IMR-90 (cell line): ENCODE data around the gene CAND2. TPM values are rescaled to one million over a fixed set of nuclear protein-coding genes. Genes with fewer than 3 reads are reported as not detected.

Experiments
- ATAC-seq: fragments of 200-7000 bp; cut with Tn5 transposase; 2 replicates; pipeline ENCODE4 v1.9.1; 2020; ENCODE audit warnings: low read depth, mild to moderate bottlenecking, moderate library complexity
- BruUV-seq: library from RNA; stranded (reverse); fragments of 400-500 nt; replicated peaks from 2 replicates; lab custom pipeline; 2021; lab: Mats Ljungman, UMichigan
- CTCF ChIA-PET: fragments of 300-600 bp; formaldehyde crosslinking; extraction: SDS; loops from one replicate; lab custom pipeline; 2021; ENCODE audit warnings: antibody characterized with exemption; lab: Yijun Ruan, JAX
- POLR2A ChIA-PET: fragments of 300-600 bp; sonication (Branson Sonifier 250); formaldehyde crosslinking; loops from one replicate; lab custom pipeline; 2022; ENCODE audit warnings: antibody characterized with exemption; ENCODE audit not compliant: unreplicated experiment; lab: Charles Lee
- DNase-seq: peaks from one replicate; pipeline ENCODE4 v3.0.0; 2013
- H2AFZ ChIP-seq: replicated peaks from 2 replicates; pipeline ENCODE3; 2013; ENCODE audit warnings: low read length, mild to moderate bottlenecking; ENCODE audit not compliant: poor library complexity
- H2AK5ac ChIP-seq: 2 replicates; pipeline ENCODE4 v1.6.1; 2013; ENCODE audit warnings: low read depth, low read length, inconsistent platforms
- H2AK9ac ChIP-seq: replicated peaks from 2 replicates; pipeline ENCODE3; 2013; ENCODE audit warnings: mild to moderate bottlenecking, low read depth, low read length, moderate library complexity; ENCODE audit not compliant: poor library complexity
- H2BK120ac ChIP-seq: 2 replicates; pipeline ENCODE4 v1.6.1; 2013; ENCODE audit warnings: low read depth, low read length, inconsistent platforms
- H2BK15ac ChIP-seq: 3 replicates; pipeline ENCODE4 v1.6.1; 2013; ENCODE audit warnings: low read depth, low read length, inconsistent platforms
- H2BK20ac ChIP-seq: 2 replicates; pipeline ENCODE4 v1.6.1; 2013; ENCODE audit warnings: low read depth, mild to moderate bottlenecking, inconsistent platforms, low read length, moderate library complexity
- H2BK5ac ChIP-seq: 2 replicates; pipeline ENCODE4 v1.6.1; 2013; ENCODE audit warnings: mild to moderate bottlenecking, low read depth, low read length, inconsistent platforms; ENCODE audit not compliant: poor library complexity, severe bottlenecking
- H3K14ac ChIP-seq: replicated peaks from 2 replicates; pipeline ENCODE4 v1.6.1; 2013; ENCODE audit warnings: low read depth, low read length, inconsistent platforms
- H3K18ac ChIP-seq: 2 replicates; pipeline ENCODE4 v1.6.1; 2013; ENCODE audit warnings: low read depth, low read length, control low read depth
- H3K23ac ChIP-seq: 2 replicates; pipeline ENCODE4 v1.6.1; 2013; ENCODE audit warnings: low read depth, low read length, inconsistent platforms
- H3K27ac ChIP-seq: 2 replicates; pipeline ENCODE4 v1.5.1; 2013; ENCODE audit warnings: mild to moderate bottlenecking, control low read depth, low read length; ENCODE audit not compliant: insufficient read depth
- H3K27me3 ChIP-seq: 2 replicates; pipeline ENCODE4 v1.6.1; 2013; ENCODE audit warnings: low read length; ENCODE audit not compliant: control insufficient read depth, insufficient read depth
- H3K36me3 ChIP-seq: 2 replicates; pipeline ENCODE4 v1.6.1; 2013; ENCODE audit warnings: low read length, mixed read lengths; ENCODE audit not compliant: control insufficient read depth, insufficient read depth
- H3K4ac ChIP-seq: 2 replicates; pipeline ENCODE4 v1.6.1; 2013; ENCODE audit warnings: low read depth, low read length, inconsistent platforms
- H3K4me1 ChIP-seq: 2 replicates; pipeline ENCODE4 v1.6.1; 2013; ENCODE audit warnings: low read length, mixed read lengths; ENCODE audit not compliant: control insufficient read depth, insufficient read depth
- H3K4me2 ChIP-seq: 2 replicates; pipeline ENCODE4 v1.6.1; 2013; ENCODE audit warnings: low read depth, mild to moderate bottlenecking, control low read depth, low read length, moderate library complexity
- H3K4me3 ChIP-seq: 2 replicates; pipeline ENCODE4 v1.5.1; 2013; ENCODE audit warnings: low read depth, mild to moderate bottlenecking, control low read depth, low read length, moderate library complexity; ENCODE audit not compliant: insufficient read depth
- H3K56ac ChIP-seq: 2 replicates; pipeline ENCODE4 v1.6.1; 2013; ENCODE audit warnings: low read length, inconsistent platforms; ENCODE audit not compliant: insufficient read depth; ENCODE audit errors: extremely low read depth
- H3K79me1 ChIP-seq, 2 experiments: 2 replicates each; pipeline ENCODE4 v1.6.1; 2013; ENCODE audit warnings: low read length in 2 of 2, inconsistent platforms in 1 of 2, low read depth in 1 of 2
- H3K9ac ChIP-seq: 2 replicates; pipeline ENCODE4 v1.6.1; 2013; ENCODE audit warnings: low read depth, low read length, control low read depth
- H3K9me1 ChIP-seq: 2 replicates; pipeline ENCODE4 v1.6.1; 2013; ENCODE audit warnings: low read length, inconsistent platforms; ENCODE audit not compliant: insufficient read depth
- H3K9me3 ChIP-seq: 2 replicates; pipeline ENCODE4 v1.6.1; 2013; ENCODE audit warnings: low read length; ENCODE audit not compliant: control insufficient read depth, insufficient read depth
- H4K20me1 ChIP-seq: 2 replicates; pipeline ENCODE4 v1.6.1; 2013; ENCODE audit warnings: low read length, inconsistent platforms; ENCODE audit not compliant: insufficient read depth
- H4K5ac ChIP-seq: 2 replicates; pipeline ENCODE4 v1.6.1; 2013; ENCODE audit warnings: mild to moderate bottlenecking, low read depth, low read length, control low read depth
- H4K8ac ChIP-seq, 2 experiments: 2 replicates each; pipeline ENCODE4 v1.6.1; 2013; ENCODE audit warnings: low read depth in 2 of 2, low read length in 2 of 2, control low read depth in 1 of 2, inconsistent platforms in 1 of 2
- H4K91ac ChIP-seq: 2 replicates; pipeline ENCODE4 v1.6.1; 2013; ENCODE audit warnings: low read depth, low read length, inconsistent platforms; ENCODE audit not compliant: insufficient read depth
- FOS ChIP-seq: fragments of 150-350 bp; IDR thresholded peaks from 2 replicates; pipeline ENCODE4 v1.6.1; 2016; ENCODE audit warnings: low read depth, low read length
- POLR2A ChIP-seq: IDR thresholded peaks from 2 replicates; pipeline ENCODE4 v1.6.1; 2012; ENCODE audit warnings: mild to moderate bottlenecking, low read depth, low read length
- RAD21 ChIP-seq: IDR thresholded peaks from 2 replicates; pipeline ENCODE4 v1.6.1; 2012; ENCODE audit warnings: low read length, improper control_type of control experiment
- WGBS, 2 experiments: methylation state at CpG; one replicate each; pipeline versions ENCODE4 v1.1.5 to v1.1.7; 2013; ENCODE audit warnings: missing lambda C conversion rate in 2 of 2; ENCODE audit not compliant: insufficient read length in 1 of 2; ENCODE audit errors: extremely low coverage in 2 of 2; 5-methylcytosine and 5-hydroxymethylcytosine counted together
- dilution Hi-C: fragments of 300-500 bp; cut with HindIII; formaldehyde crosslinking; loops from one replicate; pipeline ENCODE4 v1.14.3; 2018; ENCODE audit warnings: low sequenced_read_pairs; ENCODE audit not compliant: unreplicated experiment
- in situ Hi-C: fragments of 300-500 bp; cut with MboI; formaldehyde crosslinking; loops from 3 replicates; pipeline ENCODE4 v1.14.3; 2019; ENCODE audit warnings: low sequenced_read_pairs, inconsistent platforms, mixed read lengths
- intact Hi-C: fragments of 100-400 bp; cut with micrococcal nuclease; formaldehyde crosslinking; loops from 2 replicates; pipeline ENCODE4 v1.10.0; 2022
- polyA plus RNA-seq, 3 experiments: library from polyadenylated mRNA; depleted of rRNA; stranded (reverse); fragments of >200 nt; gene quantifications; 2 replicates each; pipeline ENCODE4 v1.2.3, GENCODE V29; 2012; ENCODE audit warnings: low replicate concordance in 1 of 3
- total RNA-seq: library from RNA; depleted of rRNA; stranded (reverse); fragments of >200 nt; gene quantifications from 2 replicates; pipeline ENCODE4 v1.2.3, GENCODE V29; 2012

Gene CAND2
- total and polyA plus RNA-seq, 2 of the 4 experiments (the other 2 are of a cell fraction) = 2.9 to 4.9 TPM

DNA sequence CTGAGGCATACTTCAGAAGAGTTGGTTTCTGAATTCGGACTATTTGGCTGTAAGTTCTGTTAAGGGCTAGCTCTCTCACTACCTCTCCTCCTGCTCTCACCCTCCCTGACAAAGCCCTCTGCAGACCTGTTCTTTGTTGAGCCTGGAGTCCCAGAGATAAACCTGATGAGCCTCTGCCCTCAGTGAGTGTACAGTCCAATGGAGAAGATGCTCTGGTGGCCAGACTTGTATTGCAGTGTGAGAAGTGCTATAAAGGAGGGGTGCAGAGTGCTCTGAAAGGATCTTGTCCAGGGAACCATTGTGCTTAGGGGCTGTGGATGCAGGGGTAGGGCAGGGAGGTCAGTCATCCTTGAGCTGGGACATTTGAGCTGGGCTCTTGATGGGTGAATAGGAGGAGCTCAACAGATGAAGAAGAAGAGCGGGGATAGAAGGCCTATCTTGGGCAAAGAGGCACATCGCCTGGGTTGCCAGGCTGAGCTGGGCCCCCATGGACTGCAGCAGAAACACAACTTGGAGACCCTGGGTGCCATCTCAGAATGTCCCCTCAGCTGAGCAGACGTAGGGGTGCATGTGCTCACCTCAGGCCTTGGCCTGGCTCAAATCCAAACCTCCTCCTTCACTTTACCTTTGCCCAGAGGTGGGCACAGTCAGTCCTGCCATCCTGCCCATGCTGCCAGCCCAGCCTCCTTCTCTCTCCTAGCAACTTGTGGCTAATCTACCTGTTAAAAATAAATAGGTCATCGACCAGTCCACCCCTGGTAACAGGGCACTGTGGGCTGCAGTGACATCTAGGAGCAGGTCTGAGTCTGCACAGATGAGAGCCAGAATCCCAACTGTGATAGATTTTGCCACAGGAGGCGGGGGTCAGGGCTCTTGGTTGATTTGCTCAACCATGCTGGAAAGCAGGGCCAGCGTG is 3.3 kb downstream of the CAND2 start:
- H2BK20ac ChIP-seq = no peak overlapping the region
- intact Hi-C loops = no loop called here
- no peak for ATAC-seq
- no peak overlapping the region for H4K8ac ChIP-seq
- peaks cover 14% of the 10 kb centered on the region for H3K9me1 ChIP-seq
- H2AK5ac ChIP-seq = no peak overlapping the region
- CTCF ChIA-PET = no interaction called here
- H2BK15ac ChIP-seq = no peak overlapping the region
- H4K20me1 ChIP-seq = no peaks in the 10 kb centered on the region
- H3K4me1 ChIP-seq = peaks cover 5% of the 10 kb centered on the region
- no peak overlapping the region for H4K91ac ChIP-seq
- peaks cover 9% of the 10 kb centered on the region; the same call in 1 of the 2 replicates for H3K36me3 ChIP-seq
- no peak overlapping the region for H3K4me2 ChIP-seq
- H3K9me3 ChIP-seq = no peaks in the 10 kb centered on the region
- TF ChIP-seq RAD21 (no peak), POLR2A (no peak), FOS (no peak)
- no peak overlapping the region for H3K4me3 ChIP-seq
- no peak overlapping the region for H3K4ac ChIP-seq
- POLR2A ChIA-PET = no interaction called here
- no TSS peak for BruUV-seq
- no peak overlapping the region for H3K56ac ChIP-seq
- no peaks in the 10 kb centered on the region for H3K27me3 ChIP-seq
- WGBS, 2 experiments = no CpG with 5 or more reads among the region's 7 CpGs
- H3K79me1 ChIP-seq = peaks cover 0 to 11% of the 10 kb centered on the region in 2 experiments; a peak in 3 of 4 replicates
- H3K23ac ChIP-seq = no peak overlapping the region
- no peak overlapping the region for H3K9ac ChIP-seq
- H2BK120ac ChIP-seq = no peak overlapping the region
- H3K14ac ChIP-seq = no peak overlapping the region
- no peak overlapping the region for H3K18ac ChIP-seq
- no peak overlapping the region for H2AK9ac ChIP-seq
- H2BK5ac ChIP-seq = no peak overlapping the region
- H4K5ac ChIP-seq = no peak overlapping the region
- H3K27ac ChIP-seq = no peak overlapping the region
- dilution Hi-C loops = no loop called here
- in situ Hi-C loops = no loop called here
- no peak for DNase-seq
- no peak overlapping the region for H2AFZ ChIP-seq
